DOHH2 (cell line): Measurements from ENCODE around the gene TTC23L.

Source experiments
- EZH2phosphoT487 ChIP-seq: fragments of 200-600 bp; sonication (generic); IDR thresholded peaks from 2 replicates; pipeline ENCODE4 v1.6.1; 2017; ENCODE audit warnings: borderline replicate concordance, mild to moderate bottlenecking, antibody characterized with exemption, low read length, moderate library complexity, mixed read lengths
- TF ChIP-seq, protein P1 (sequence below): fragments of 200-600 bp; sonication (generic); IDR thresholded peaks from one replicate; pipeline ENCODE4 v1.5.1; 2014; ENCODE audit warnings: antibody characterized with exemption, mild to moderate bottlenecking, low read depth, low read length; ENCODE audit not compliant: poor library complexity, severe bottlenecking

DNA sequence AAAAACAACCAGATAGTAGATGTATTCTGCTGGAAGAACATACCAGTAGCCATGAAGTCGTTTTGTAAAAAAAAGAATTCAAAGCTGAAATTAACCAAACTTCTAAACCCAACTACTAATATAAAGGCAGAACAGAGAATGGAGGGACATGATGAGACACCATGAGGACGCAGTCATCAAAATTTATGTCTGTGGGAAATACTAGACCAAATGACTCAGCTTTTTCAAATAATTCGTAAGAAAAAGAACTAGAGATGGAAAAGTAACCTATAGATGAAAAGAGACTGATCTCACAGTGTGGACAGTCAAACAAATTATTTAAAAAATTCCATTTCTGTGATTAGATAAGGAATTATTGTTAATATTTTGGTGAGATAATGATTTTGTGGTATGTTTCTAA lies 10.3 kb downstream of the TTC23L start:
- TF ChIP-seq, protein P1, sequence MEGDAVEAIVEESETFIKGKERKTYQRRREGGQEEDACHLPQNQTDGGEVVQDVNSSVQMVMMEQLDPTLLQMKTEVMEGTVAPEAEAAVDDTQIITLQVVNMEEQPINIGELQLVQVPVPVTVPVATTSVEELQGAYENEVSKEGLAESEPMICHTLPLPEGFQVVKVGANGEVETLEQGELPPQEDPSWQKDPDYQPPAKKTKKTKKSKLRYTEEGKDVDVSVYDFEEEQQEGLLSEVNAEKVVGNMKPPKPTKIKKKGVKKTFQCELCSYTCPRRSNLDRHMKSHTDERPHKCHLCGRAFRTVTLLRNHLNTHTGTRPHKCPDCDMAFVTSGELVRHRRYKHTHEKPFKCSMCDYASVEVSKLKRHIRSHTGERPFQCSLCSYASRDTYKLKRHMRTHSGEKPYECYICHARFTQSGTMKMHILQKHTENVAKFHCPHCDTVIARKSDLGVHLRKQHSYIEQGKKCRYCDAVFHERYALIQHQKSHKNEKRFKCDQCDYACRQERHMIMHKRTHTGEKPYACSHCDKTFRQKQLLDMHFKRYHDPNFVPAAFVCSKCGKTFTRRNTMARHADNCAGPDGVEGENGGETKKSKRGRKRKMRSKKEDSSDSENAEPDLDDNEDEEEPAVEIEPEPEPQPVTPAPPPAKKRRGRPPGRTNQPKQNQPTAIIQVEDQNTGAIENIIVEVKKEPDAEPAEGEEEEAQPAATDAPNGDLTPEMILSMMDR, result no peak
- no peak for TF ChIP-seq EZH2phosphoT487
